ENCODE data around the gene TMCC3.

TMCC3 gene

DNA sequence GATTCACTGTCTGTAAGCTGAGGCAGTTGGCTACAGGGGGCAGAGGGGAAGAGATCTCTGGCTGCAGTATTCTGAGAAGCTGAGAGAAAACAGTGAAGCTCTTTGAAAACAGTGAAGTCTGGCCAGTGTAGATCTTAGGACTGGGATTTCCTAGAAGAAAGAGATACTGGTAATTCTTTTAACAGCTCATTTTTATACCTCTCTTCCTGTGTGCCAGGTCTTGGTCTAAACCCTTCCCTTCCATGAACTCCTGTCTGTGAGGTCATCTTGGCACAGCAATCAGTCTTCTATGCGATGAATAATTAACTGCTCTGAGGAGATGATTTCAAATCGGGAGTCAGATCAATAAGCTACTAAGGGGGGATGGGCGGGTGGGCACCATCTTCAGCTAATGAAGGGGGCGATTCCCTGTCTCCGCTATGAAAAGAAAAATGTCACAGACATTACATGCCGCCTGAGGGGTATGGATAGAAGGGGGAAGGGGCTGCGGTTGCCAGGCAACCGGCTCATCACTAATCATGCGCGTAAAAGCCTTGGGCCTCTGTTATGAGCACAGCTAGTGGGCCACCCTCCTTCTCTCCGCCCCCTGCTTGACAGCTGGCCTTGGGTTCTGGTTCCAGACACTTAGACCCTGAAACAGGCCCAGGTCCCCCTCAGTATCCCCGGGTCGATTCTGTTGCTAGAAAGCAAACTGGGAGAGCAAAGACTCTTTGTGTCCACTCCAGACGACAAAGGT, 115.4 kb downstream of the TMCC3 start:
- Histone ChIP-seq H3K9me3 (replicated peaks; ENCODE audit: insufficient read depth, low read length) (no peaks in the 10 kb centered on the region), H3F3A (ENCODE audit: insufficient read depth, low read length) (peaks cover 2% of the 10 kb centered on the region; the same call in 1 of the 2 replicates), H4K20me1 (ENCODE audit: insufficient read depth, low read length) (no peaks in the 10 kb centered on the region), H3K79me2 (ENCODE audit: low read length) (no peaks in the 10 kb centered on the region), H3K9me2 (replicated peaks; ENCODE audit: insufficient read depth, low read length) (no peaks in the 10 kb centered on the region), H3K4me1 (ENCODE audit: low read length) (no peaks in the 10 kb centered on the region), H3K4me3 (ENCODE audit: low read length) (no peak overlapping the region), H3K27me3 (replicated peaks; ENCODE audit: insufficient read depth, low read length) (no peaks in the 10 kb centered on the region), H3K27ac (ENCODE audit: low read length) (no peak overlapping the region), H3K36me3 (replicated peaks; ENCODE audit: insufficient read depth, low read length) (no peaks in the 10 kb centered on the region), H3K4me2 (ENCODE audit: low read depth, low read length) (no peak overlapping the region), H2AFZ (ENCODE audit: low read length) (no peak overlapping the region), H3K9ac (ENCODE audit: low read length) (no peak overlapping the region)
- TF ChIP-seq EZH2phosphoT487 (IDR thresholded peaks at IDR 0.05; ENCODE audit: low read length) = no peak
- TF ChIP-seq, protein P1, sequence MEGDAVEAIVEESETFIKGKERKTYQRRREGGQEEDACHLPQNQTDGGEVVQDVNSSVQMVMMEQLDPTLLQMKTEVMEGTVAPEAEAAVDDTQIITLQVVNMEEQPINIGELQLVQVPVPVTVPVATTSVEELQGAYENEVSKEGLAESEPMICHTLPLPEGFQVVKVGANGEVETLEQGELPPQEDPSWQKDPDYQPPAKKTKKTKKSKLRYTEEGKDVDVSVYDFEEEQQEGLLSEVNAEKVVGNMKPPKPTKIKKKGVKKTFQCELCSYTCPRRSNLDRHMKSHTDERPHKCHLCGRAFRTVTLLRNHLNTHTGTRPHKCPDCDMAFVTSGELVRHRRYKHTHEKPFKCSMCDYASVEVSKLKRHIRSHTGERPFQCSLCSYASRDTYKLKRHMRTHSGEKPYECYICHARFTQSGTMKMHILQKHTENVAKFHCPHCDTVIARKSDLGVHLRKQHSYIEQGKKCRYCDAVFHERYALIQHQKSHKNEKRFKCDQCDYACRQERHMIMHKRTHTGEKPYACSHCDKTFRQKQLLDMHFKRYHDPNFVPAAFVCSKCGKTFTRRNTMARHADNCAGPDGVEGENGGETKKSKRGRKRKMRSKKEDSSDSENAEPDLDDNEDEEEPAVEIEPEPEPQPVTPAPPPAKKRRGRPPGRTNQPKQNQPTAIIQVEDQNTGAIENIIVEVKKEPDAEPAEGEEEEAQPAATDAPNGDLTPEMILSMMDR (IDR thresholded peaks at IDR 0.05; ENCODE audit: low read length) = no peak
- no peak for TF ChIP-seq EZH2 (optimal IDR thresholded peaks at IDR 0.05; ENCODE audit: low read depth, low read length)
- no peak for DNase-seq

DNA sequence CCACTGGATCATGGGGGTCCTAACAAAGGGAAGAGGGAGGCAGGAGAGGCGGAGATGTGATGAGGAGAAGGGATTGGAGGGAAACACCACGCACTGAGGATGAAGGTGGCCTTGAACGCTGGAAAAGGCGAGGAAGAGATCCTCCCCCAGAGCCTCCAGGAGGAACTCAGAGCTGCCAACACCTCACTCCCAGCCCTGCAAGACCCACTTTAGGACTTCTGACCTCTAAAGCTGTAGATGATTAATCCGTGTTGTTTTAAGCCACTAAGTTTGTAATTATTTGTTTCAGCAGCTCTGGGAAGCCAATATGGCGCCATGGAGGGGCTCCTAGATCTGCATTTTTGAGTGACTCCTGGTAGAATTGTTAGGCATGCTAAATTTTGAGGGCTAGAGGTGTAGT, 116.1 kb downstream of the TMCC3 start:
- no peak overlapping the region for H3K27ac ChIP-seq (ENCODE audit: low read length)
- H3K9me3 ChIP-seq (replicated peaks; ENCODE audit: insufficient read depth, low read length) = no peaks in the 10 kb centered on the region
- no peak overlapping the region for H2AFZ ChIP-seq (ENCODE audit: low read length)
- no peak for TF ChIP-seq EZH2 (optimal IDR thresholded peaks at IDR 0.05; ENCODE audit: low read depth, low read length)
- no peak for TF ChIP-seq EZH2phosphoT487 (IDR thresholded peaks at IDR 0.05; ENCODE audit: low read length)
- TF ChIP-seq, protein P1 (IDR thresholded peaks at IDR 0.05; ENCODE audit: low read length) = no peak
- no peak overlapping the region for H3K4me3 ChIP-seq (ENCODE audit: low read length)
- H3K9ac ChIP-seq (ENCODE audit: low read length) = no peak overlapping the region
- no peaks in the 10 kb centered on the region for H3K27me3 ChIP-seq (replicated peaks; ENCODE audit: insufficient read depth, low read length)
- no peaks in the 10 kb centered on the region for H3F3A ChIP-seq (ENCODE audit: insufficient read depth, low read length)
- no peak for DNase-seq
- H4K20me1 ChIP-seq (ENCODE audit: insufficient read depth, low read length) = no peaks in the 10 kb centered on the region
- H3K79me2 ChIP-seq (ENCODE audit: low read length) = no peaks in the 10 kb centered on the region
- no peak overlapping the region for H3K4me2 ChIP-seq (ENCODE audit: low read depth, low read length)
- H3K36me3 ChIP-seq (replicated peaks; ENCODE audit: insufficient read depth, low read length) = no peaks in the 10 kb centered on the region
- H3K4me1 ChIP-seq (ENCODE audit: low read length) = no peaks in the 10 kb centered on the region
- no peaks in the 10 kb centered on the region for H3K9me2 ChIP-seq (replicated peaks; ENCODE audit: insufficient read depth, low read length)

- H3K4me1 ChIP-seq (ENCODE audit: low read length) = no peaks in the 10 kb centered on the region
- TF ChIP-seq, protein P1 (IDR thresholded peaks at IDR 0.05; ENCODE audit: low read length) = peak; percentile 93
- TF ChIP-seq EZH2 (optimal IDR thresholded peaks at IDR 0.05; ENCODE audit: low read depth, low read length) = no peak
- TF ChIP-seq EZH2phosphoT487 (IDR thresholded peaks at IDR 0.05; ENCODE audit: low read length) = no peak
- H4K20me1 ChIP-seq (ENCODE audit: insufficient read depth, low read length) = no peaks in the 10 kb centered on the region
- no peak overlapping the region for H3K4me2 ChIP-seq (ENCODE audit: low read depth, low read length)
- DNase-seq = peak; percentile 77
- no peaks in the 10 kb centered on the region for H3K9me3 ChIP-seq (replicated peaks; ENCODE audit: insufficient read depth, low read length)
- no peak overlapping the region for H3K4me3 ChIP-seq (ENCODE audit: low read length)
- no peaks in the 10 kb centered on the region for H3K27me3 ChIP-seq (replicated peaks; ENCODE audit: insufficient read depth, low read length)
- no peaks in the 10 kb centered on the region for H3K36me3 ChIP-seq (replicated peaks; ENCODE audit: insufficient read depth, low read length)
- no peaks in the 10 kb centered on the region for H3K79me2 ChIP-seq (ENCODE audit: low read length)
- no peak overlapping the region for H2AFZ ChIP-seq (ENCODE audit: low read length)
- no peaks in the 10 kb centered on the region for H3K9me2 ChIP-seq (replicated peaks; ENCODE audit: insufficient read depth, low read length)
- no peaks in the 10 kb centered on the region for H3F3A ChIP-seq (ENCODE audit: insufficient read depth, low read length)
- H3K9ac ChIP-seq (ENCODE audit: low read length) = no peak overlapping the region
- H3K27ac ChIP-seq (ENCODE audit: low read length) = no peak overlapping the region
Observed at GRCh38 chr12:94532490-94533422, 117.6 kb downstream of the TMCC3 start.

All from MM.1S (cell line).